ENCODE results near the gene KCP.

KCP gene

DNA sequence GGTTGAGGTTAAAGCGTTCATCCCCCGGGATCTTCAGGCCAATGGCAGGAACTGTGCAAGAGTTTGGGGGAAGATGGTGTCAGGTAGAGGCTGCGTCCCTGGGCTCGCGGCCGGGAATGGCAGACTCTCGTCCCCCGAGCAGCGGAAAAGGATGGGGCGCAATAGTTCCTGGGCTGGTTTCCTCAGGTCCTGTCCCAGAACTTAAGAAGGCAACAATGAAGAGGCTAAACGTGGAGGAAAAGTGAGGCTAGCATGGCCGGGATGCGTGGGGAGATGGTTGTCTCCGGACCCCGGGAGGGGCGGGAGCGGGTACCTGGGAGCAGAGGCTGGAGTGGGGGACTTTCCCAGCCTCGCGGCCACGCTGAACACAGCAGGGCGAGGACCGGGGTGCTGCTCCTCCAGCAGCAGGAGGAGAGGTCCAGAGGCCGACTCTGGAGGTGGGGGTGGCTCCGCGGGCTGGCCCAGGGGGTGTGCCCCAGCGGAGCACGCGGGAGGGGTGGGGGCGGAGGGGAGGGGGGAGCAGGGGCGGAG lies 28.1 kb upstream of the KCP start:
- no peak for DNase-seq

DNA sequence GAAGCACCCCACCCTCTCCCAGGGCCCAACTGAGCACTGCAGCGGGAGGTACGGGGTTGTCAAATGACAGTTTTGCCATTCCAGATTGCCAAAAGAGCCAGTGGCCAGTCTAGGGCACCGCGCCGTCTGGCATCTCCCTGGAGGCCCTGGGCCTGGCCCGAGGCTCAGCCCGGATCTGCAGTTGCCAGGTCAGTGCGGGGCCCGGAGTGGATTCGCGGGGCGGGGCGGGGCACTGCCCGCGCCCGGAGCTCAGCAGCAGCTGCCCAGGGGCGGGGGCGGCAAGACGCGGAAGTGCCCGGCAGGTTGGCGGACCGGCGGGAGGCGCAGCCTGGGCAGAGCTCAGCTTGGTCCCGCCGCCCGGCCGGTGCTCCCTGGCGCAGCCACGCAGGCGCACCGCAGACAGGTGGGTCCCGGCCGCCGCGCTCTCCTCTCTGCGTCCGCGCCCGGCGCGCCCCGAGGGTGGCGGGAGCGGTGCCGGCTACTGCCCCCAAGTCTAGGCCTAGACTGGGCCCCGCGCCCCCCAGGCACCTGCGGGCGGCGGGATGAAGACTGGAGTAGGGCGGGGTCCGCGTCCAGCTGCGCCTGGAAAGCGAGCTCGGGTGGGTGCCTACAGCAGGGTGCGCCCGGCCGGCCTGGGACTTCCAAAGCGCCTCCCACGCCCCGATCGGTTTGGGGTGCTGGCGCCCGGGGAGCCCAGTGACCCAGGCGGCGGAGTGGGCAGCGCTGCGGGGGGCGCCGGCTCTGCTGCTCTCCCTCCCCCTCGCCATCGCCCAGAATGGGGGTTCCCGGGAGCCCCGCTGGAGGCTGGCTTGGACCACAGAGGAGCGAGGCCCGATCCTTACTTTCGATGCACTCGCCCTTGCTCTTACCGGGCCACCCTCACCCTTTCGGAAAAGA lies 27.4 kb upstream of the KCP start, which contains the start of gene IRF5:
Gene IRF5 (plus strand): TSS at position 281 of the 897 bp plus-strand sequence. CDS start 4,155 bp downstream, outside the sequence.
- DNase-seq: no peak

DNA sequence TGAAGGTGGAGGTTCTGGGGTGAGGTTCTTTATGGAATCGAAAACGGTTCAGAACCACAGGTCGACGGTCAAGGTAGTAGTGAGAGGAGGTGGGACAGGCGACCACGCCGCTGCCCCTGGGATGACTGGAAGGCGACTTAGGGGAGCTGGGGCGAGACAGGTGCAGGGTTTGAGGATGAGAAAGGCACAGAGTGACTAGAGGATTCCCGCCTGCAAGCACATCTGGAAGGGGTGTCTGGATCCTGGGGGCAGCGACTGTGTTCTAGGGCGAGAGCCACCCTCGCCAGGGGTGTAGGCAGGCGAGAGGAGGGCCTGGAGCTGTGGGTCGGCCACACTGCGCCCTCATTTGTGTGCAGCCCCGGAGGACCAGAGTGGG lies 26.8 kb upstream of the KCP start:
- DNase-seq: no peak

DNA sequence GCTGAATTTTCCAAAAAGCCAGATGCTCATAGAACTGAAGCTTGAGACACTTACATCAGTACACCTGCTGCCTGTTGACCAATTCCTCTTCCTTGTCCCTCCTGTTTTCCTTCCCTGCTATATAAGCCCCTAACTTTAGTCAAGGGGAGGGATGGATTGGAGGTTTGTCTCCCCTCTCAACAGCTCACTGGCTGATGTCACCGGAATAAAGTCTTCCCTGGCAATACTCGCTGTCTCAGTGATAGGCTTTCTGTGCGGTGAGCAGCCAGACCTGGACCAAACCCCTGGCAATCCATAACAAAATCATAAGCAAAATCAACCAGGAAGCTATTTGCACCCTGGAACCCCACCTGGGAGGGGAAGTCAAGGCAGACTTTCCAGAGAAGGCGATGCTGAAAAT lies 26.3 kb upstream of the KCP start:
- DNase-seq: no peak

DNA sequence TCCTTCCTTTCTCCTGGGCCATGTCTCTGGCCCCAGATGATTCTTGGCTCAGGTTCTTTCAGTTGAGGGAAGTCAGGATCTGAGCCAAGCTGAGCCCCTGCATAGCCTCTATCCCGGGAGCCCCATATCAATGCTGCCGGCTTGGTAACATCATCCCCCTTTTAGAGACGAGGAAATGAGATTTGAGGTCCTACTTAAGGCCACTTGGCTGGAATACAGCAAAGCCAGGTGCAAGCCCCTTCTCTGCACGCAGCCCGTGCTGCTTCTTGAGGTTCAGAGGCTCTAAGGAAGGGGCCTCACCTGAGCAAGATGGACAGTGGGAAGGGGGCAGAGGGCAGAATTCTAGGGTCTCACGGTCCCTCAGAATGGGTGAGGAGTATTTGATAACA lies 24.8 kb upstream of the KCP start:
- DNase-seq: no peak

DNA sequence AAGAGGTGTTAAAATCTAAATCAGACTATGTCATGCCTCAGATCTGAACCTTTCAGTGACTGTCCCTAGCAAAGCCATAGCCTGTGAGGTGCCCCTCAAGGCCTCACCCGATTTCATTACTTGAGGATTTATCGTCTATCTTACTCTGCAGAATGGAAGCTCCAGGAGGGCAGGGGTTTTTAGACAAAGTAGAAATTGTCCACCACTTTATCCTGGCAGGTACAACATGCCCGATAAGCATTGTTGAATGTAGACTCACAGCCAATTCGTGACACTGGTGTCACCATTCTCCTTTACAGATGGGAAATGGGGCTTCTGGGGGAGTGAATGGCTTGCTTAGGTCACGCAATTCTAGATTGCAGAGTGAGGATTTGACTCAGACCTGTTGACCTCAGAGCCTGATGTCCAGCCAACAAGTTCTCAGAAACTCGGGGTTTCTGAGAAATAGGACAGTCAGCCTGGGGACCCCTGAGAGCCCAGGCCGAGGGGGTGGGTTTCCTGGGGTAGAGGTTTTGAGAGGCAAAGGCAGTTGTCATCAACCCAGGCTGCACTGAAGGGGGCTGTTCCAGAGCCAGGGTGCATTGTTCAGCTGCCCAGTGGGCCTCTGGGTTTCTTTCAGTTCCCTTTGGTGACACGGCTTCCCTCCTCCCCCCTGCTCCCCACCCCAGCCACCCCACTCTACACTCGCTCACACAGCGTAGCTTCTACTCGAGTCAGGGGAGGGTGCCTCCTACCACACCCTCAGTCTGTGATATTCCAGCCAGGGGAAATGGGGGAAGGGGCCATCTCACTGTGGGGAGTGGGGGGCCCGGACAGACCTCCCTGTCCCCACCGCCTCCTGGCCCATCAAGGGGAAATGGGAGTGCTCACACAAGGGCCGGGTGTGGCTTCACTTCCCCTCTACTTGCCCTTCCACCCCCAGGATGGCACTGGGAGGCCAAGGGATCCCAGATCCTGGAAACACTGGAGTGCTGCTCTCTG lies 24.1 kb upstream of the KCP start:
- no peak for DNase-seq

DNA sequence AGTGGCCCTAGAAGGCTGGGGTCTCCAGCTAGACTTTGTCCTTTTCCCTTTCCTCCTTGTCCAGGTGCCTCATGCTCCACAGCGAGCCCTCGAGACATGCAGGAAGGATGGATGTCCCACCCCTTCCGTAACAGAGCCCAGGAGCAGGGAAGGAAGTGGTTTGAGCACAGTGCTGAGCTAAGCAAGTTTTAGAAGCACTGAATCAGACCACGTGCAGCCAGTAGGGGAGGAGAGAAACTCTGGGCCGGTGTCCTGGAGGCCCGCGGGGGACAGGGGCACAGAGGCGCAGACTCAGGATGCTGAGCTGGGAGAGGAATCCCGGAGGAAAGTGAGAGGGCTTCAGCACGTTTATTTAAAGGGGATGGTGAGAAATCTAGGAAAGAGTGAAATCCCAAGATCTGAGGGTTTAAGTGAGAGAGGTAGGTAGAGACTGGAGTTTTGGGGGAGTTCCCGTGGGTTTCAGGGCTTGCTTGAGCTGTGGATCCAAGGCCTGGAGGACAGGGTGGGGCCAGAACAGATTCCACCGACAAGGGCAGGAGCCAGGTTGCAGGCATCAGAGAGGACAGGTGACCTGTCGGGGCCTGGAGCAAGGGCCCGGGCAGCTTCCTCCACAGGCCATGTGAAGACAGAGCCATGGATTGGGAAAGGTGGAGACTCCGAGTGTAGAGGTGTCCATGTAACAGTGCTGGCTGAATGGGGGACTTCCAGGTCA lies 22.8 kb upstream of the KCP start:
- DNase-seq: no peak

DNA sequence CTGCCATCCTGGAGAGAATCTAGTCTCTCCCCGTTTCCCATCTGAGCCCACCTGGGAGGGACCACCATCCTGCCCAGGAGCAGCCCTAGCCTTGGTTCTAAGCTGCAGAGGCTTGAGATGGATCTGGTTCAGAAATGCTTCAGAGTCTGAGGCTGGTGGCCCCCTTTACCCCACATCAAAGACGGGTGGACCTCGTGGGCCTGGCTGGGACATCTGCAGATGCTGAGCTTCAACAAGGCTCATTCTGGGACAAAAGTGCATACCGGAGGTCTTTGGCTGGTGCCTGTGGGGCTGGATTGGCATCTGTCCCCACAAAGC lies 22.3 kb upstream of the KCP start:
- no peak for DNase-seq

DNA sequence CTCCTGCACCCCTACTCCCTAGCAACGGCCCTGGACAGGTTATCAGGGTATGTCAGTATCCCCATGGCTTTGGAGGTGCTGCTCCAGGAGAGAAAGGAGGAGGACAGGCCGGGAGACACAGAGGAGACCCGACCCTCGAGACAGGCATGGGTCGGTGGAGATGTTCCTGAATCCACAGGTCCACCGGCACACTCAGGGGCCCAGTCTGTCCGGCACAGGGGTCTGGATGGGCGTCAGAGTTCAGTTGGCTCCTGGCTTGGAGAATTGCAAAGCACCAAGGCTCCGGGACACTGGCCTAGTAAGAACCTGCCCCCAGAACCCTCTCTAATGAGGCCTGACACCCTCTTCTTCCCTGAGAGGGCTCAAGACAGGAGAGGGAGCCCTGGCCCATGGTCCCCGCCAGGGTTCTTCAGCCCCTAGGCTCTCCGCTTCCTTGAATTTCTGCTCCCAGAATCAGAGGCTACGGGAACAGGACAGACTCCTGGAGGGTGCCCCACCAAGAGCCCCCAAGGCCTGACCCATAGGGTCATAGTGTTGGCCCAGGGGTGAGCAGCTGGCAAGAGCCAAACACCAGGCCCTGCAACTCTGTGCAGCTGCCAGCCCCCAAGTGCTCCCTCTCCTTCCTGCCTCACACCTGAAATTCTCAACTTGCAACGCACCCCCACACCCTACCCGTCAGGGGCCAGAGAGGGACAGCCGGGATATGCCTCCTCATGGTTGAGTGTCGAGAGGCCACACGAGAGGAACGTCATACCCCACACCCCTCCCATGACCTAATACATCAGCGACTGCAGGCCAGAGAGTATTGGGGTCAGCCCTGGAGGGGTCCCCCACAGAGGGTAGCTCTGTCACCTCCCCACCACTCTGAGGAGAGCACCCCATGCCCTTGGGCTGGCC lies 21.7 kb upstream of the KCP start:
- DNase-seq: no peak

DNA sequence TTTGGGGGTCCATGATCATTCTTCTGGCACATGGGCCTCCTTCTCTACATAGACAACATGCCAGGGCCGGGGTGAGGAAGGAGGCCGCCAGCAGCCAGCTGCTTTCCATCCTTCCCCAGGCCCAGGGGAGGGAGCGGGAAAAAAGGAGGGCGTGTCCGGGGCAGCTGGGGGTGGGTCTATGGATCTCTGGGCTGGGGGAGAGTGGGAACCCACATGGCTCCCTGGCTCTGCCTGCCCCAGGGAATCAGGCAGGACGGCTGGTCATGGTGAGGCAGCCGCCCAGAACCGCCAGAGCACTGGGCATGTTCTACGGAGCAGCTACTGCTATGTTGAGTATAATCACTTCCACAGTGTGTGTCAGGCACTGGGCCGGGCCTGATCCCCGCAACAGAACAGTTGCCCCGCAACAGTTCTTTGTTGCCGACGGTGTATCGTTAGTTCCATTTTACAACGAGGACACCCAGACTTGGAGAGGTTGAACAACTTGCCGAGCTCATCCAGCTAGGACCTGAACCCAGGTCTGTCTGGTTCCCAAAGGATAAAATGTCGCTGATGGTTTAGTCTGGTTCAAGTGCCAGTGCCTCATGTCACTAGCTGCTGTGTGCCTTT lies 20.8 kb upstream of the KCP start:
- DNase-seq: no peak

DNA sequence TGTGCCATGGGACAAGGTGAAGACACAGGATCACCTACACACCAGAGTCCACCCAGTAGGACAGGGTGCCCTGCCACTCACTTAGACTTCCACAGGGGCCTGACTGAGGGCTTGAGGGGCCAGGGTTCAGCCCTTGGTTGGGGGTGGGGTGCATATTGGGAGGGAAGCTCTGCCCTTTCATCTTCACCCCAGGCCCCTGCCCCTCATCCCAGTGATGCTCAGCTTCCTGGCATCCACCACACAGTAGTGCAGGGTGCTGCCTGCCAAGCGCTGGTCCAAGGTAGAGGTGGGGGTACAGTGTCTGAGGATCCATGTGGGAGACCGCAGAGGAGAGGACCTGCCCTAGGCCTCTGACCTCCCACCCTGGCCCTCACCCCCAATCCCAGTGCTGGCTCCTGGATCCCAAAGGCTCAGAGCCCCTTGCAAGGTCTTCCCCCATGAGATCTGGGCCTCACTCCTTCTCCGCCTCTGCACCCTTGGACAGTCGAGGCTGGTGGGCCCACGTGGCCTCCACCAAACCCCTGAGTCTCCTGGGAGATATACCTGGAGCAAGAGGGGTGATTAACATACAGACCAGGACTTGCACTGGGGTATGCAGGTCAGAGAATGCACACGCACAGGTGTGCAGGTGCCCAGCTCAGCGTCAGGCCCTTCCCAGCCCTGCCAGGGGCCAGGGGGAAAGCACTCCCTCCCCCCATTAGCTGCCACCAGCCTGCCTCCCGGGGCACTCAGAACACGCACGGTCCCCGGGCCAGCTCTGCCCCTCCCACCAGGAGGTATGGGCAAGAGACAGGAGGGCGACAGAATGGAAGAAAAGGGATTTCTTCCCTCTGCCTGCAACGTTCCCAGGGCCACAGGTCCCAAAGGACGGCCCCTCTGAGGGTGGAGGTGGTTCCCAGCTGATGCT lies 18.6 kb upstream of the KCP start:
- DNase-seq: no peak

DNA sequence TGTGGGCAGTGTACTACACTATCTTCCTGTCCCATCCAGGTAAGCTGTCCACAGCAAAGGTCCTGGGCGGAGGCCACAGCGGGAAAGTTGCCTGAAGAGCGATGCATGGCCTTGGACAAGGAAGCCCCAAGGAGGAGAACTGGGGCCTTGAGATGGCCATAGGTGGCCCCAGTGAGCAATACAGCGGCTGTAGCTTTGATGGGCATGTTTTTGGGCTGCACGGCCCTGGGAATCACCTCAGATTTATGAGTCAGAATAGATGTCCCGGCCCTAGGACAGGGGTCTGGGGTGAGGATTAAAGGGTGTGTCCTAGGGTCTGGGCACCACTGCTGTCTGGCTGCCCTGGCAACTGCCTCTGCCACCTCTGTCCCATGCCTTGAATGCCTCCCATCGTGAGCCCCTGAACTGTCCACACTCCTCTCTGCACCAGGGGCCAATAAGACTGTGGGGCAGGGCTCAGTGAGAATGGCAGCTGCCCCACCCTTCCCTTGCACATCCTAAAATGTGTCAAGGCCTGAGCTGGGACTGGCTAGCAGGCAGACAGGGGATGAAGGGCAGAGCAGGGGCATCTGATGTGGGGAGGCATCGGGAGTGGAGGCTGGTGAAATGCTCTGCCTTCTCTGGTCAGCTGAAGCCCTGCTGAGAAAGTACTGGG lies 17.8 kb upstream of the KCP start:
- no peak for DNase-seq

DNA sequence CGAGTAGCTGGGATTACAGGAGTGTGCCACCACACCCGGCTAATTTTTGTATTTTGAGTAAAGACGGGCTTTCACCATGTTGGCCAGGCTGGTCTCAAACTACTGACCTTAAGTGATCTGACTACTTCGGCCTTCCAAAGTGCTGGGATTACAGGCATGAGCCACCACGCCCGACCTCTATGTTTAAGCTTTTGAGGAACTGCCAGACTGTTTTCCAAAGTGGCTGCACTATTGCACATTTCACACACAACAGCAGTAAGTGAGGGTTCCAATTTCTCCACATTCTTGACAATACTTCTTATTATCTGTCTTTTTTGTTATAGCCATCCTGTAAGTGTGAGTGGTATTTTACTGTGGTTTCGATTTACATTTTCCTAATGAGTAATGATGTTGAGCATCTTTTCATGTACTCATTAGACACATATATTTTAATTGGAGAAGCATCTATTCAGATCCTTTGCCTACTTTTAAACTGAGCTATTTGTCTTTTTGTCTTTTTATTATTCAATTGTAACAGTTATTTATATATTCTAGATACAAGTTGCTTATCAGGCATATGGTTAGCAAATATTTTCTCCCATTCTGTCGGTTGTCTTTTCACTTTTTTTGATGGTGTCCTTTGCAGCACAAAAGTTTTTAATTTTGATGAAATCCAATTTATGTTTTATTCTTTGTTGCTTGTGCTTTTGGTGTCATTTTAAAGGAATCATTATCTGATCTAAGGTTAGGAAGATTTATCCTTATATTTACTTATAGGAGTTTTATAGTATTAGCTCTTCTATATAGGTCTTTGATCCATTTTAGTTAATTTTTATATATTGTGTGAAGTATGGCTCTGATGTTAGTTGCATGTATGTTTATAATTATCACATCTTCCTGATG lies 14.4 kb upstream of the KCP start:
- no peak for DNase-seq

DNA sequence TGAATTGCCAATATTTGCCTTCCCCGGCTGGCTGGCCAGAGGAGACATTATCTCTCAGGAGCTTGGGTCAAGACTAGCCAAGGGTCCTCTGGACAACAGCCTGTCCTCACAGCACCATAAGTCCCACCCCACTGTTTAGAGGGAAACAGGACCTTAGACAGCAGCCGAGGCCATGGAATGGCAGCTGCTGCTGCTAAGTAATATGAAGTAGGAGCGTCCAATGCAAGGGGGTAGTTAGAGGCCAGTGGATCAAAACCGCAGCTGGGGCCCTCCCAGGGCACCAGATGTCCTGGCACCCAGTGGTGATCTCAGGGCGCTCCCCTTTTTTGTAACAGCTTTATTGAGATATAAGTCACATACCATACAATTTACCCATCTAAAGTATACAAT lies 12.9 kb upstream of the KCP start:
- DNase-seq: no peak

DNA sequence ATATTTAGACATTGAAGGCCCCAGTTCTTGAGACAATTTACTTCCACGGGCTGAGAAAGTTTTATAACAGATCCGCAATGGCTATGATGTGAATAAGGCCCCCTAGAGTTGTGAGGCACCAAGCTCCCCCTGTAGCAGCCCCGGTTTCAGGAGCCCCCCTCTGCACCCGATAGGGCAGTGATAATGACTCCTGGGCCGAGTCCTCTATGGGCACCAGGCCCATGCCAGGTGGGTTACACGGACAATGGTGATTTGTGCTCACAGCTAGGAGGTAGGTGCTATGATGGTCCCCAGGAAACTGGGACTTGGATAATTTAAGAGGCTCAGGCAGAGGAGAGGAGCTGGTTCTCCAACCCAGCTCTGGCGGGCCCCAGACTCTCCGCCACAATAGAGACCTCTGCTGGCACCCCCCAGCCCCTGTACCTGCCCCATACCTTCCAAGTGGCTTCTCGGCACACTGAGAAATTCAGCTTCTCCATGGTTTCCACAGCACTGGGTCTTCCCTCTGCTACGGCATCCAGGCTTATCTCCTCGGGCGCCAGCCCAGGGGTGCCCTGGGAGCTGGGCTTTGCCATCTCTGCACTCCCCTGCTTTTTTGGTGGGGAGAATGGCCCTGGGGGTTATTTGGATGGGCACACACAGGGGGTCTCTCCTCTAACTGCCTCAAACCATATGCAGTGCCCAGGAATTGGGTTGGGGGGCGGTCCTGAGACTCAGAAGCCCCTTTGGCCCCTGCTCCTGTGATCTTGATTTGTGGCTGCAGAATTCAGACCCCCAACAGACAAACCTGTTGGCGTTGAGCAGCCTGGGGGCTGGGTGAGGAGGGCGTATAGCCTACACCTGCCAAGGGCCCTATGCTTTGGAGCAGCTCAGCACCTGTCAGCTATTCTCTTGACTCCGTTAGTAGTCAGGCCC lies 12.2 kb upstream of the KCP start:
- DNase-seq: no peak

DNA sequence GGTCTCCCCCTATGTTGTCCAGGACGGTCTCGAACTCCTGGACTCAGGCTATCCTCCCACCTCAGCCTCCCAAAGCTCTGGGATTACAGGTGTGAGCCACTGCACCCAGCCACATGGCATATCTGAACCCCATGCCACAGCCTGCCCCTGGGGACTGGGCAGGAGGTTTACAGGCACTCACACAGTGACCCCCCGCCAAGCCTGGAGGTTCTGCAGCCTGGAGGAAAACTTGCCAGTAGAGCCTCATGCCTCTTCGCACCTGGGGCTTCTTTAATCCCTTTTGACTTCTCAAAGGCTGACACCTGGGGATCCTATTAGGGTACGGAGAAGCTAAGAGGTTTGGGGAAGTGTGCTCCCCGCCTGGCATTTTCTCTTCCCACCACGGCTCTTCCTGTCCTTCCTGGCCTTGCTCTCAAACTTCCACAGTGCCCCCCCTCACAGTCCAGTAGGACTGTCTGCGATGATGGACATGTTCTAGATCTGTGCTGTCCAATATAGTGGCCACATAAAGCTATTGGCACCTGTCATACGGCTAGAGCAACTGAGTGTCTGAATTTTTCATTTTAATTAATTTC lies 11.4 kb upstream of the KCP start:
- no peak for DNase-seq

DNA sequence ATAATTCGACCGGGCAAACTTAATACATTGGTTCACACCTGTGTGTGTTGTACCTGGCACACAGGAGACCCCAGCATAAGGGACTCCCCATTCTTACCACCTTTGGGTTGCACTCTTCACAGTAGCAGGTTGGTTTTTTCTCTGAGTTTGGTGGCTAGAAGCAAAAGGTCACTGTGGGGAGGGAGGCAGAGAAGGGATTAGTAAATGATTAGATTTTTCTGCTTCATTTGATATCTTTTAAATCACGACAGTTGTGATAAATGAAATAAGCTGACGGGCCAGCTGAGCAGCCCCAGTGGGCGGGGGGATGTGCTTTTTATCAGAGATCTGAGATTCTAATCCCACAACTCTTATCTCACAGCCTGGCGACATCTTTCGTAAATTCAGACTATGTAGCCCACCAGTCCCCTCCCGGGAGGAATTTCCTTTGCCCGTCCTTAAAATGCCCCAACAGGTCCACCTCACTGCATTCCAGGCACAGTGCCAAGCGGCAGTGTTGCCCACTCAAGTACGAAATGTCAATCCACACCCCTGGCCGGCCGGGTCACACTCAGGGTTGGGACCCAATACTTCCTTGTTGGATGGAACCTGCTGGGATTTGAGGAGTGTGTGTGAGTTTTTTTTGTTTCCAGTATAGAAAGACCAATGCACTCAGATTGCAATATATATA lies 10.5 kb upstream of the KCP start:
- no peak for DNase-seq

Measured in activated CD4-positive, CD25-positive, alpha-beta regulatory T cell (primary cell).